SK-N-SH treated with all-trans-retinoic acid at 6 μM for 48 hours (cell line): Measurements from ENCODE around the gene LRRC4.

Experiments used
- ATAC-seq: fragments of 200-7000 bp; cut with Tn5 transposase; 3 replicates; pipeline ENCODE4 v1.9.1; 2020; ENCODE audit warnings: mild to moderate bottlenecking, moderate library complexity
- ARNTL ChIP-seq: fragments of 450-650 bp; formaldehyde crosslinking; IDR thresholded peaks from 2 replicates; pipeline ENCODE4 v1.5.0; 2020; ENCODE audit warnings: low read depth, mild to moderate bottlenecking, moderate library complexity, borderline replicate concordance
- BACH2 ChIP-seq: fragments of 250-450 bp; sonication (Bioruptor Pico); IDR thresholded peaks from 2 replicates; pipeline ENCODE4 v1.9.0; 2021; ENCODE audit warnings: mild to moderate bottlenecking, borderline replicate concordance
- CREB5 ChIP-seq: fragments of 250-450 bp; sonication (Bioruptor Pico); IDR thresholded peaks from 2 replicates; pipeline ENCODE4 v1.5.1; 2020; ENCODE audit warnings: low read depth, mild to moderate bottlenecking, moderate library complexity
- CSDC2 ChIP-seq: fragments of 250-450 bp; sonication (Bioruptor Pico); IDR thresholded peaks from 2 replicates; pipeline ENCODE4 v1.5.0; 2020; ENCODE audit warnings: mild to moderate bottlenecking, moderate library complexity
- CSRNP3 ChIP-seq: fragments of 250-450 bp; sonication (Bioruptor Pico); IDR thresholded peaks from 2 replicates; pipeline ENCODE4 v1.5.1; 2021; ENCODE audit warnings: mild to moderate bottlenecking, moderate library complexity
- ESRRG ChIP-seq: fragments of 250-450 bp; sonication (Bioruptor Pico); IDR thresholded peaks from 2 replicates; pipeline ENCODE4 v1.6.1; 2021; ENCODE audit warnings: mild to moderate bottlenecking
- GLIS3 ChIP-seq: fragments of 250-450 bp; sonication (Bioruptor Pico); IDR thresholded peaks from 2 replicates; pipeline ENCODE4 v1.5.0; 2020; ENCODE audit warnings: mild to moderate bottlenecking, moderate library complexity
- ISL1 ChIP-seq: fragments of 250-450 bp; sonication (Bioruptor Pico); IDR thresholded peaks from 2 replicates; pipeline ENCODE4 v2.1.2; 2022; ENCODE audit warnings: mild to moderate bottlenecking, moderate library complexity
- OSR1 ChIP-seq: fragments of 250-450 bp; sonication (Bioruptor Pico); IDR thresholded peaks from 2 replicates; pipeline ENCODE4 v1.8.0; 2022; ENCODE audit warnings: moderate library complexity, mild to moderate bottlenecking, inconsistent platforms
- PATZ1 ChIP-seq: fragments of 250-450 bp; sonication (Bioruptor Pico); IDR thresholded peaks from 2 replicates; pipeline ENCODE4 v1.8.0; 2020; ENCODE audit warnings: mild to moderate bottlenecking, moderate library complexity, borderline replicate concordance
- POU6F1 ChIP-seq: fragments of 250-450 bp; sonication (Bioruptor Pico); IDR thresholded peaks from 2 replicates; pipeline ENCODE4 v1.8.0; 2021; ENCODE audit warnings: low read depth, mild to moderate bottlenecking, moderate library complexity, borderline replicate concordance
- PPARA ChIP-seq: fragments of 250-450 bp; sonication (Bioruptor Pico); IDR thresholded peaks from 2 replicates; pipeline ENCODE4 v1.5.0; 2020; ENCODE audit warnings: mild to moderate bottlenecking, borderline replicate concordance
- RARB ChIP-seq: fragments of 250-450 bp; sonication (Bioruptor Pico); IDR thresholded peaks from 2 replicates; pipeline ENCODE4 v1.8.0; 2021; ENCODE audit warnings: mild to moderate bottlenecking, moderate library complexity
- SNAI2 ChIP-seq: fragments of 250-450 bp; sonication (Bioruptor Pico); IDR thresholded peaks from 2 replicates; pipeline ENCODE4 v1.5.0; 2020; ENCODE audit warnings: mild to moderate bottlenecking, moderate library complexity
- TCF4 ChIP-seq: fragments of 250-450 bp; sonication (Bioruptor Pico); IDR thresholded peaks from 2 replicates; pipeline ENCODE4 v1.8.0; 2021; ENCODE audit warnings: mild to moderate bottlenecking, moderate library complexity, borderline replicate concordance
- TOX ChIP-seq: fragments of 250-450 bp; sonication (Bioruptor Pico); IDR thresholded peaks from 2 replicates; pipeline ENCODE4 v1.8.0; 2021; ENCODE audit warnings: mild to moderate bottlenecking, moderate library complexity, borderline replicate concordance
- TSHZ2 ChIP-seq: fragments of 250-450 bp; sonication (Bioruptor Pico); IDR thresholded peaks from 2 replicates; pipeline ENCODE4 v1.5.0; 2020; ENCODE audit warnings: mild to moderate bottlenecking, moderate library complexity
- ZC3H10 ChIP-seq: fragments of 250-450 bp; sonication (Bioruptor Pico); IDR thresholded peaks from 2 replicates; pipeline ENCODE4 v1.5.1; 2021; ENCODE audit warnings: mild to moderate bottlenecking, moderate library complexity
- ZFP3 ChIP-seq: fragments of 250-450 bp; sonication (Bioruptor Pico); IDR thresholded peaks from 2 replicates; pipeline ENCODE4 v1.5.0; 2020; ENCODE audit warnings: mild to moderate bottlenecking, moderate library complexity
- ZFP30 ChIP-seq: fragments of 450-650 bp; formaldehyde crosslinking; IDR thresholded peaks from 2 replicates; pipeline ENCODE4 v1.5.0; 2022; ENCODE audit warnings: mild to moderate bottlenecking, moderate library complexity
- ZNF565 ChIP-seq: fragments of 450-650 bp; formaldehyde crosslinking; conservative IDR thresholded peaks from 2 replicates; pipeline ENCODE4 v1.5.0; 2020; ENCODE audit warnings: low read depth, mild to moderate bottlenecking, moderate library complexity
- ZNF70 ChIP-seq: fragments of 450-650 bp; formaldehyde crosslinking; IDR thresholded peaks from 2 replicates; pipeline ENCODE4 v1.5.0; 2020; ENCODE audit warnings: mild to moderate bottlenecking, moderate library complexity
- ZNF8 ChIP-seq: fragments of 450-650 bp; formaldehyde crosslinking; IDR thresholded peaks from 2 replicates; pipeline ENCODE4 v1.5.0; 2020; ENCODE audit warnings: mild to moderate bottlenecking, moderate library complexity

The LRRC4 gene

GRCh38 chr7:127993317-127993716 is 37.9 kb downstream of the LRRC4 start (continued):
- TF ChIP-seq ZFP3 (CRISPR knock-in tag): no peak
- no peak for TF ChIP-seq SNAI2 (CRISPR knock-in tag)
- TF ChIP-seq CSRNP3 (CRISPR knock-in tag): no peak
- TF ChIP-seq PPARA: no peak
- TF ChIP-seq ARNTL: no peak
- TF ChIP-seq, all 23 proteins: peak for 0

GRCh38 chr7:127988751-127989150 is 42.5 kb downstream of the LRRC4 start:
- no peak for ATAC-seq
- TF ChIP-seq ZNF70 (CRISPR knock-in tag) (no peak), ZC3H10 (CRISPR knock-in tag) (no peak), GLIS3 (CRISPR knock-in tag) (no peak), TSHZ2 (no peak), CSDC2 (CRISPR knock-in tag) (no peak), ZNF565 (CRISPR knock-in tag) (no peak), POU6F1 (CRISPR knock-in tag) (no peak), PPARA (no peak), CREB5 (CRISPR knock-in tag) (no peak), TCF4 (CRISPR knock-in tag) (no peak), ZFP30 (no peak), OSR1 (CRISPR knock-in tag) (no peak), PATZ1 (CRISPR knock-in tag) (no peak), ZNF8 (CRISPR knock-in tag) (no peak), RARB (CRISPR knock-in tag) (no peak)

GRCh38 chr7:127986581-127987521 is 44.4 kb downstream of the LRRC4 start:
- no peak for ATAC-seq
- TF ChIP-seq ZFP3 (CRISPR knock-in tag): no peak
- no peak for TF ChIP-seq CSRNP3 (CRISPR knock-in tag)
- no peak for TF ChIP-seq TCF4 (CRISPR knock-in tag)
- TF ChIP-seq SNAI2 (CRISPR knock-in tag): no peak
- no peak for TF ChIP-seq BACH2
- TF ChIP-seq OSR1 (CRISPR knock-in tag): no peak
- no peak for TF ChIP-seq PATZ1 (CRISPR knock-in tag)
- TF ChIP-seq ESRRG (CRISPR knock-in tag): no peak
- no peak for TF ChIP-seq ARNTL
- TF ChIP-seq ZC3H10 (CRISPR knock-in tag): no peak
- no peak for TF ChIP-seq CSDC2 (CRISPR knock-in tag)
- no peak for TF ChIP-seq ISL1
- TF ChIP-seq TOX: no peak
- no peak for TF ChIP-seq ZNF8 (CRISPR knock-in tag)
